OCI-LY1 (cell line): ENCODE results near the gene MAPK10.

Source experiments
- H2AFZ ChIP-seq: fragments of 200-600 bp; sonication (generic), shearing (Covaris generic); 2 replicates; pipeline ENCODE4 v1.6.0; 2014; ENCODE audit warnings: antibody characterized with exemption, mild to moderate bottlenecking, low read length
- H3F3A ChIP-seq: fragments of 200-600 bp; sonication (generic), shearing (Covaris generic); 2 replicates; pipeline ENCODE4 v1.6.0; 2014; ENCODE audit warnings: mild to moderate bottlenecking, antibody characterized with exemption, low read length, moderate library complexity; ENCODE audit not compliant: insufficient read depth
- H3K27ac ChIP-seq: fragments of 200-600 bp; sonication (generic); 2 replicates; pipeline ENCODE4 v1.5.1; 2014; ENCODE audit warnings: low read length, mixed run types, mild to moderate bottlenecking, low read depth; ENCODE audit not compliant: poor library complexity, severe bottlenecking
- H3K27me3 ChIP-seq: fragments of 200-600 bp; sonication (generic); 2 replicates; pipeline ENCODE4 v1.6.0; 2014; ENCODE audit warnings: antibody characterized with exemption, mild to moderate bottlenecking, low read length, moderate library complexity; ENCODE audit not compliant: insufficient read depth
- H3K36me3 ChIP-seq: fragments of 200-600 bp; sonication (generic); 2 replicates; pipeline ENCODE4 v1.6.1; 2014; ENCODE audit warnings: mild to moderate bottlenecking, antibody characterized with exemption, low read length, moderate library complexity, mixed read lengths; ENCODE audit not compliant: insufficient read depth
- H3K4me1 ChIP-seq: fragments of 200-600 bp; sonication (generic); 2 replicates; pipeline ENCODE4 v1.5.1; 2014; ENCODE audit warnings: mild to moderate bottlenecking, low read length, moderate library complexity; ENCODE audit not compliant: insufficient read depth, severe bottlenecking
- H3K4me2 ChIP-seq: fragments of 200-600 bp; sonication (generic), shearing (Covaris generic); 2 replicates; pipeline ENCODE4 v1.6.1; 2014; ENCODE audit warnings: low read length
- H3K4me3 ChIP-seq: fragments of 200-600 bp; sonication (generic); 2 replicates; pipeline ENCODE4 v1.5.1; 2014; ENCODE audit warnings: low read length, low read depth, mild to moderate bottlenecking, mixed read lengths; ENCODE audit not compliant: poor library complexity, severe bottlenecking
- H3K79me2 ChIP-seq: fragments of 200-600 bp; shearing (Covaris generic); 2 replicates; pipeline ENCODE4 v1.6.1; 2016; ENCODE audit warnings: mixed run types, low read length, mixed read lengths; ENCODE audit not compliant: insufficient read depth
- H3K9ac ChIP-seq: fragments of 200-600 bp; sonication (generic), shearing (Covaris generic); 2 replicates; pipeline ENCODE4 v1.6.1; 2014; ENCODE audit warnings: mild to moderate bottlenecking, low read length, mixed read lengths
- H3K9me2 ChIP-seq: fragments of 200-600 bp; sonication (generic), shearing (Covaris generic); 2 replicates; pipeline ENCODE4 v1.6.1; 2014; ENCODE audit warnings: low read depth, mild to moderate bottlenecking, low read length, mixed read lengths
- H3K9me3 ChIP-seq: fragments of 200-600 bp; shearing (Covaris generic); 2 replicates; pipeline ENCODE4 v1.6.1; 2014; ENCODE audit warnings: low read length, mixed read lengths
- H4K20me1 ChIP-seq: fragments of 200-600 bp; sonication (generic), shearing (Covaris generic); 2 replicates; pipeline ENCODE4 v1.6.0; 2016; ENCODE audit warnings: mild to moderate bottlenecking, low read length; ENCODE audit not compliant: insufficient read depth
- EZH2 ChIP-seq: fragments of 200-600 bp; sonication (generic), shearing (Covaris generic); IDR thresholded peaks from 2 replicates; pipeline ENCODE4 v1.8.0; 2017; ENCODE audit warnings: borderline replicate concordance, mixed run types, mild to moderate bottlenecking, antibody characterized with exemption, low read length, moderate library complexity, mixed read lengths
- TF ChIP-seq, protein P1 (sequence below): fragments of 200-600 bp; sonication (generic), shearing (Covaris generic); IDR thresholded peaks from 2 replicates; pipeline ENCODE4 v1.5.1; 2017; ENCODE audit warnings: mild to moderate bottlenecking, antibody characterized with exemption, low read length, moderate library complexity, mixed read lengths

Gene MAPK10

DNA sequence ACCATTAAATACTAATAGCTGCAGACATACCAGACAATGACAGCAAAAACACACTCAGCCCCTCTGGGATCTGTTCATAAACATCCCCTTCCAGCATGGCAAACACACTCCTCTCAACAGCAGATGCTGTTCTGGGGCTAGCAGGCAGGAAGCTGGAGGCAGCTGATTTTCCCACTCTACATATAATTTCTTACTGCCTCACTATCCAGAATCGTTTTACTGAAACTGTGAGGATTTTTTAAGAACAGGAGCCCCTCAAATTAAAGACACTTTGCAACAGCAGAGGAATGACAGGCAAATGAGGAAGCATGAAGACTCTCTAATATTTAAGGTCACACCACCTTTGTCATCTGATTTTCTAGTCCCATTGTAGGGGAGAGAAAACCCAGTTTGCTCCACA is 2.2 kb downstream of the MAPK10 start:
- no peak overlapping the region; the same call in 1 of the 2 replicates for H3K9ac ChIP-seq
- H3K4me1 ChIP-seq = peaks cover 33% of the 10 kb centered on the region
- H3K4me3 ChIP-seq = peak overlapping the region; percentile 39
- H3K36me3 ChIP-seq = no peaks in the 10 kb centered on the region
- peak overlapping the region; percentile 14 for H3K27ac ChIP-seq
- TF ChIP-seq EZH2 = no peak
- TF ChIP-seq, protein P1, sequence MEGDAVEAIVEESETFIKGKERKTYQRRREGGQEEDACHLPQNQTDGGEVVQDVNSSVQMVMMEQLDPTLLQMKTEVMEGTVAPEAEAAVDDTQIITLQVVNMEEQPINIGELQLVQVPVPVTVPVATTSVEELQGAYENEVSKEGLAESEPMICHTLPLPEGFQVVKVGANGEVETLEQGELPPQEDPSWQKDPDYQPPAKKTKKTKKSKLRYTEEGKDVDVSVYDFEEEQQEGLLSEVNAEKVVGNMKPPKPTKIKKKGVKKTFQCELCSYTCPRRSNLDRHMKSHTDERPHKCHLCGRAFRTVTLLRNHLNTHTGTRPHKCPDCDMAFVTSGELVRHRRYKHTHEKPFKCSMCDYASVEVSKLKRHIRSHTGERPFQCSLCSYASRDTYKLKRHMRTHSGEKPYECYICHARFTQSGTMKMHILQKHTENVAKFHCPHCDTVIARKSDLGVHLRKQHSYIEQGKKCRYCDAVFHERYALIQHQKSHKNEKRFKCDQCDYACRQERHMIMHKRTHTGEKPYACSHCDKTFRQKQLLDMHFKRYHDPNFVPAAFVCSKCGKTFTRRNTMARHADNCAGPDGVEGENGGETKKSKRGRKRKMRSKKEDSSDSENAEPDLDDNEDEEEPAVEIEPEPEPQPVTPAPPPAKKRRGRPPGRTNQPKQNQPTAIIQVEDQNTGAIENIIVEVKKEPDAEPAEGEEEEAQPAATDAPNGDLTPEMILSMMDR = no peak
- no peaks in the 10 kb centered on the region for H3K27me3 ChIP-seq
- no peaks in the 10 kb centered on the region for H3K79me2 ChIP-seq
- no peaks in the 10 kb centered on the region for H3F3A ChIP-seq
- no peaks in the 10 kb centered on the region for H4K20me1 ChIP-seq
- no peak overlapping the region for H2AFZ ChIP-seq
- peak overlapping the region; percentile 30; the same call in 1 of the 2 replicates for H3K4me2 ChIP-seq
- no peaks in the 10 kb centered on the region for H3K9me2 ChIP-seq
- no peaks in the 10 kb centered on the region for H3K9me3 ChIP-seq

DNA sequence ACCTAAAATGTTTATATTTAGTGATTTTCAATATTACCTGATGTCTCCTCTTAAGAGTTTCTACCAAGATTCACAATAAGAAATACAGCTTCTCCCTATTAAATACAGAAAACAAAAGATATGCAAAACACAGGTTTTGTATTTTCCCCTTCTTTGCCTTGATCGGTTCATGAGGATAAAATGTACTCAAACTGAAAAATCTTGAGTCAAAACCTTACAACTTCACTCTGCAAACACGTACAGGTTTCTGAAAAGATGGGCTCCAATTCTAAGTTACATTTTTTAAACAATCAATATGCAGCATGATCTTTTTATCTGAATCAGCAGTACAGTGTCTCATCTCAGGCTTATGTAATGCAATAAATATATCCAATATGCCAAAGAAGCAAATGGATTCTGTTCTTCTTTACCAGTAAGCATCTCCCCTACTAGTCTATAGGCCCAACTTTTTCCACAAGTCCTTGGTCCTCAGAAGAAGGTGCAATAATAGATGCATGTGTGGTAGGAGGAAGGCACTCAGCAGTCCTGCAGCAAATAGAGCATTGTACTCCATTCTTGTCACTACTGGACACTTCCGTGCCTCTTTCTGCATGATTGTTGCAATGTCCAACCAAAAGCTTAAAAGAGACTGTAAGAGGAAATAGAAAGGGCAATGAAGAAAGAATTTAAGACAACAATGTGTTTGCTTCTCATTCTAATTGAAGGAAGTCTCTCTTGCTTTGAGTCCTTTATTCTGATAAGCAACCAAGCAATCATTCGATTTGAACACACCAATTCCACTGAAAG is 3.2 kb downstream of the MAPK10 start:
- Histone ChIP-seq H3K36me3 (no peaks in the 10 kb centered on the region), H3K9ac (no peak overlapping the region), H3K27me3 (no peaks in the 10 kb centered on the region), H3K4me2 (peak overlapping the region; percentile 36; the same call in 1 of the 2 replicates), H3F3A (no peaks in the 10 kb centered on the region), H3K4me3 (peak overlapping the region; percentile 39), H3K9me2 (no peaks in the 10 kb centered on the region), H4K20me1 (no peaks in the 10 kb centered on the region), H3K4me1 (peaks cover 33% of the 10 kb centered on the region), H3K9me3 (no peaks in the 10 kb centered on the region), H3K79me2 (no peaks in the 10 kb centered on the region), H2AFZ (no peak overlapping the region), H3K27ac (peak overlapping the region; percentile 16)
- TF ChIP-seq, protein P1 = no peak
- no peak for TF ChIP-seq EZH2

DNA sequence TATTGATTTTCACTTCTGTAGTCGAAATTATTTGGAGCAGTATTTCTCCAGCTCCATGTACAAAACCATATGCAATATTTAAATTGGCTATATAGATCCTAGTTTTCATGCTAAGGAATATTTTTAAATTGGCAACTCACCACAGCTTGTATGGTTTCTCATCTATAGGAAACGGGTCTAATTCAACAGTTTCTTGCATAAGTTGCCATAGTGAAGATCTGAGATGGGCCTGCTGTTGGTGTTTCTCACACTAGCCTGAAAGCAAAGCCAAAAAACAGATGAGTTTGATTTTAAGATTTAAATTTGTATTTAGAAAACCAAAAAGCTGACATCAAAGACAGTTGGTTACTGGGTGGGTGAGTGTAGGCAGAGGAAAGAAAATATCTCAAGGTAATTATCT is 5.5 kb downstream of the MAPK10 start:
- TF ChIP-seq EZH2 = no peak
- TF ChIP-seq, protein P1 = no peak

More for the DNA sequence above, 5.5 kb downstream of the MAPK10 start:
- Histone ChIP-seq H3K79me2 (no peaks in the 10 kb centered on the region), H2AFZ (no peak overlapping the region), H3K27me3 (no peaks in the 10 kb centered on the region), H3K27ac (no peak overlapping the region), H3K9ac (no peak overlapping the region), H3K4me2 (no peak overlapping the region), H3F3A (no peaks in the 10 kb centered on the region), H3K4me1 (peaks cover 14% of the 10 kb centered on the region), H4K20me1 (no peaks in the 10 kb centered on the region), H3K4me3 (no peak overlapping the region), H3K9me2 (no peaks in the 10 kb centered on the region), H3K36me3 (no peaks in the 10 kb centered on the region), H3K9me3 (no peaks in the 10 kb centered on the region)
